Loucy (cell line): ENCODE measurements around the gene SLITRK6.
"Not testable (repeated sequence)": the region's sequence is repeated elsewhere in the genome, so short reads cannot be mapped to it uniquely, and the experiment has no call there.

Experiments
- H2AFZ ChIP-seq: fragments of 200-600 bp; sonication (generic); 2 replicates; pipeline ENCODE4 v1.6.0; 2016; ENCODE audit warnings: antibody characterized with exemption, mild to moderate bottlenecking, low read length, moderate library complexity
- H3F3A ChIP-seq: fragments of 200-600 bp; 2 replicates; pipeline ENCODE4 v1.6.0; 2016; ENCODE audit warnings: antibody characterized with exemption, low read depth, mild to moderate bottlenecking
- H3K27me3 ChIP-seq: fragments of 200-600 bp; sonication (generic); 2 replicates; pipeline ENCODE4 v1.6.1; 2014; ENCODE audit warnings: low read length, mild to moderate bottlenecking; ENCODE audit not compliant: insufficient read depth, poor library complexity, severe bottlenecking
- H3K36me3 ChIP-seq: fragments of 200-600 bp; sonication (generic); 2 replicates; pipeline ENCODE4 v1.6.1; 2016; ENCODE audit warnings: low read length; ENCODE audit not compliant: insufficient read depth
- H3K4me1 ChIP-seq: fragments of 200-600 bp; sonication (generic); 2 replicates; pipeline ENCODE4 v1.5.1; 2014; ENCODE audit warnings: low read length, mild to moderate bottlenecking; ENCODE audit not compliant: insufficient read depth, poor library complexity, severe bottlenecking
- H3K4me2 ChIP-seq: fragments of 200-600 bp; sonication (generic); 2 replicates; pipeline ENCODE4 v1.6.0; 2014; ENCODE audit warnings: antibody characterized with exemption, low read length, low read depth, mild to moderate bottlenecking; ENCODE audit not compliant: poor library complexity, severe bottlenecking
- H3K4me3 ChIP-seq: fragments of 200-600 bp; sonication (generic); 2 replicates; pipeline ENCODE4 v1.5.1; 2014; ENCODE audit warnings: low read length, mild to moderate bottlenecking, mixed read lengths; ENCODE audit not compliant: poor library complexity, severe bottlenecking
- H3K79me2 ChIP-seq: fragments of 200-600 bp; sonication (generic); 2 replicates; pipeline ENCODE4 v1.6.1; 2014; ENCODE audit warnings: low read length; ENCODE audit not compliant: insufficient read depth
- H3K9ac ChIP-seq: fragments of 200-600 bp; sonication (generic); 2 replicates; pipeline ENCODE4 v1.6.0; 2014; ENCODE audit warnings: mild to moderate bottlenecking, low read depth, low read length, moderate library complexity; ENCODE audit not compliant: poor library complexity, severe bottlenecking
- H3K9me2 ChIP-seq: fragments of 200-600 bp; sonication (generic); replicated peaks from 2 replicates; pipeline ENCODE4 v1.6.1; 2016; ENCODE audit warnings: low read depth, low read length, mixed read lengths
- H3K9me3 ChIP-seq: fragments of 200-600 bp; sonication (generic); 2 replicates; pipeline ENCODE4 v1.6.1; 2014; ENCODE audit warnings: mild to moderate bottlenecking, antibody characterized with exemption, low read length, low read depth; ENCODE audit not compliant: insufficient read depth
- H4K20me1 ChIP-seq: fragments of 200-600 bp; sonication (generic); 2 replicates; pipeline ENCODE4 v1.6.0; 2014; ENCODE audit warnings: antibody characterized with exemption, low read length, mild to moderate bottlenecking; ENCODE audit not compliant: insufficient read depth, poor library complexity, severe bottlenecking
- EZH2phosphoT487 ChIP-seq: fragments of 200-600 bp; IDR thresholded peaks from 2 replicates; pipeline ENCODE4 v1.6.1; 2018; ENCODE audit warnings: antibody characterized with exemption, mild to moderate bottlenecking, moderate library complexity, borderline replicate concordance
- TF ChIP-seq, protein P1 (sequence below): fragments of 200-600 bp; sonication (generic); conservative IDR thresholded peaks from 2 replicates; pipeline ENCODE4 v1.5.1; 2014; ENCODE audit warnings: mild to moderate bottlenecking, antibody characterized with exemption, low read length

Gene SLITRK6

DNA sequence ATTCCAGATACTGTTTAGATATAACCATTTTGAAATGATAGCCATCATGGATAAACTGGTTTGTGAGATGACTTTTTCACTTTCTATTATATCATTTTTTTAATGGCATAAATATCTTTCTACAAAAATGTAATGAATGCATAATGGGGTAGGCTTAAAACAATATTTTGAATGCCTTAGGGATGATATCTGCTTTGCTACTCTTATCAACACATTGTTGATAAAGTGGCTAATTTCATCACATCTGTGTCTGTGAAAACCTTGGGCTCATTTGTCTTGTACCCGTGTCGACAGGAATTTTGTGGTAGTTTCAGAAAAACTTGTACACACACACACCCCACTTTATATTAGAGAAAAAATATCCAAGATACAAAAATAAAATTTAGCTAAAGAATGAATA lies 44.1 kb downstream of the SLITRK6 start:
- no peaks in the 10 kb centered on the region for H4K20me1 ChIP-seq
- H3K36me3 ChIP-seq, result no peaks in the 10 kb centered on the region
- H3K9ac ChIP-seq, result no peak overlapping the region
- no peaks in the 10 kb centered on the region for H3K4me1 ChIP-seq
- H3K4me3 ChIP-seq, result no peak overlapping the region
- no peak overlapping the region for H2AFZ ChIP-seq
- no peaks in the 10 kb centered on the region for H3F3A ChIP-seq
- H3K79me2 ChIP-seq, result no peaks in the 10 kb centered on the region
- TF ChIP-seq EZH2phosphoT487, result no peak
- TF ChIP-seq, protein P1, sequence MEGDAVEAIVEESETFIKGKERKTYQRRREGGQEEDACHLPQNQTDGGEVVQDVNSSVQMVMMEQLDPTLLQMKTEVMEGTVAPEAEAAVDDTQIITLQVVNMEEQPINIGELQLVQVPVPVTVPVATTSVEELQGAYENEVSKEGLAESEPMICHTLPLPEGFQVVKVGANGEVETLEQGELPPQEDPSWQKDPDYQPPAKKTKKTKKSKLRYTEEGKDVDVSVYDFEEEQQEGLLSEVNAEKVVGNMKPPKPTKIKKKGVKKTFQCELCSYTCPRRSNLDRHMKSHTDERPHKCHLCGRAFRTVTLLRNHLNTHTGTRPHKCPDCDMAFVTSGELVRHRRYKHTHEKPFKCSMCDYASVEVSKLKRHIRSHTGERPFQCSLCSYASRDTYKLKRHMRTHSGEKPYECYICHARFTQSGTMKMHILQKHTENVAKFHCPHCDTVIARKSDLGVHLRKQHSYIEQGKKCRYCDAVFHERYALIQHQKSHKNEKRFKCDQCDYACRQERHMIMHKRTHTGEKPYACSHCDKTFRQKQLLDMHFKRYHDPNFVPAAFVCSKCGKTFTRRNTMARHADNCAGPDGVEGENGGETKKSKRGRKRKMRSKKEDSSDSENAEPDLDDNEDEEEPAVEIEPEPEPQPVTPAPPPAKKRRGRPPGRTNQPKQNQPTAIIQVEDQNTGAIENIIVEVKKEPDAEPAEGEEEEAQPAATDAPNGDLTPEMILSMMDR, result no peak
- no peaks in the 10 kb centered on the region for H3K27me3 ChIP-seq
- no peak overlapping the region for H3K4me2 ChIP-seq
- no peaks in the 10 kb centered on the region for H3K9me2 ChIP-seq
- H3K9me3 ChIP-seq, result no peaks in the 10 kb centered on the region

DNA sequence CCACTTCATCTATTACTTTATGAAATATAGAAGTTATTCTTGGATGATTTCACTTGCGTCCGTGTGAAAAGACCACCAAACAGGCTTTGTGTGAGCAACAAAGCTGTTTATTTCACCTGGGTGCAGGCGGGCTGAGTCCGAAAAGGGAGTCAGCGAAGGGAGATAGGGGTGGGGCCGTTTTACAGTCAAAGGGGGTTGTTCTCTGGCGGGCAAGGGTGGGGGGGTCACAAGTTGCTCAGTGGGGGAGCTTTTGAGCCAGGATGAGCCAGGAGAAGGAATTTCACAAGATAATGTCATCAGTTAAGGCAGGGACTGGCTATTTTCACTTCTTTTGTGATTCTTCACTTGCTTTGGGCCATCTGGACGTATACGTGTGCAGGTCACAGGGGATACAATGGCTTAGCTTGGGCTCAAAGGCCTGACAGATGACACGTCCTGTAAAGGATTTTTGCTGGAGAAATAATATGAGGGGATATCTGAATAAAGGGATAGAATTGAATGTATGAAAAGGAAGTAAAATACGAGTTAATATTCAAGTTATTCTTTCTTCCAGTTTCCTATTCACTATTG lies 55.9 kb downstream of the SLITRK6 start:
- H3F3A ChIP-seq, H3K4me3 ChIP-seq, H3K79me2 ChIP-seq, H3K9me3 ChIP-seq, H3K4me1 ChIP-seq, H3K4me2 ChIP-seq, H4K20me1 ChIP-seq, H3K36me3 ChIP-seq, H3K9me2 ChIP-seq, H2AFZ ChIP-seq, H3K27me3 ChIP-seq, H3K9ac ChIP-seq: not testable (repeated sequence)
